Progenitor cell of endocrine pancreas (in vitro differentiated cells): ENCODE data around the gene SRRD. TPM values are rescaled to one million over a fixed set of nuclear protein-coding genes. Genes with fewer than 3 reads are reported as not detected.

ENCODE experiments used
- DNase-seq: peaks from one replicate; pipeline ENCODE4 v3.0.0; 2021; ENCODE audit warnings: low spot score; ENCODE audit not compliant: unreplicated experiment
- H3K27ac Mint-ChIP-seq: 2 replicates; pipeline ENCODE4 v1.8.0; 2021; ENCODE audit warnings: mild to moderate bottlenecking, moderate library complexity, mixed read lengths
- H3K27me3 Mint-ChIP-seq: 2 replicates; pipeline ENCODE4 v1.8.0; 2021; ENCODE audit warnings: mixed read lengths
- H3K36me3 Mint-ChIP-seq: 2 replicates; pipeline ENCODE4 v1.8.0; 2022; ENCODE audit warnings: mixed read lengths; ENCODE audit not compliant: insufficient read depth
- H3K4me1 Mint-ChIP-seq: 2 replicates; pipeline ENCODE4 v1.8.0; 2021; ENCODE audit warnings: low read depth, mixed read lengths
- H3K4me3 Mint-ChIP-seq: 2 replicates; pipeline ENCODE4 v1.8.0; 2021; ENCODE audit warnings: low read depth, mild to moderate bottlenecking, moderate library complexity, mixed read lengths
- H3K9me3 Mint-ChIP-seq: 2 replicates; pipeline ENCODE4 v1.8.0; 2021; ENCODE audit warnings: low read depth, mixed read lengths
- CTCF ChIP-seq: fragments of 200-600 bp; sonication (generic); IDR thresholded peaks from one replicate; pipeline ENCODE4 v1.5.0; 2021; ENCODE audit warnings: antibody characterized with exemption, mild to moderate bottlenecking; ENCODE audit not compliant: unreplicated experiment
- total RNA-seq: library from RNA; stranded (reverse); gene quantifications from 2 replicates; pipeline ENCODE4 v1.2.1, GENCODE V29; 2021

The SRRD gene
- total RNA-seq, 1 donor from 2014 or later = 23.2 TPM

- Mint-ChIP-seq H3K4me1 (no peaks in the 10 kb centered on the region), H3K9me3 (no peaks in the 10 kb centered on the region), H3K4me3 (no peak overlapping the region), H3K36me3 (peaks cover 2% of the 10 kb centered on the region), H3K27ac (peak overlapping the region; percentile 78), H3K27me3 (no peaks in the 10 kb centered on the region)
- DNase-seq = no peak
- no peak for TF ChIP-seq CTCF
Measured at GRCh38 chr22:26534874-26535602, 51.4 kb downstream of the SRRD start.

GRCh38 chr22:26535603-26535908 lies 51.9 kb downstream of the SRRD start:
- Mint-ChIP-seq H3K27ac (no peak overlapping the region), H3K27me3 (no peaks in the 10 kb centered on the region), H3K36me3 (peaks cover 2% of the 10 kb centered on the region), H3K4me1 (no peaks in the 10 kb centered on the region), H3K9me3 (no peaks in the 10 kb centered on the region), H3K4me3 (no peak overlapping the region)
- TF ChIP-seq CTCF = no peak
- DNase-seq = no peak

GRCh38 chr22:26536056-26536761 lies 52.5 kb downstream of the SRRD start:
- DNase-seq = no peak
- H3K9me3 Mint-ChIP-seq = no peaks in the 10 kb centered on the region
- H3K36me3 Mint-ChIP-seq = peaks cover 2% of the 10 kb centered on the region
- no peak for TF ChIP-seq CTCF
- H3K27ac Mint-ChIP-seq = no peak overlapping the region
- no peak overlapping the region for H3K4me3 Mint-ChIP-seq
- H3K4me1 Mint-ChIP-seq = no peaks in the 10 kb centered on the region
- H3K27me3 Mint-ChIP-seq = no peaks in the 10 kb centered on the region

GRCh38 chr22:26536762-26537134 lies 53.1 kb downstream of the SRRD start:
- no peak overlapping the region for H3K4me3 Mint-ChIP-seq
- no peak for DNase-seq
- H3K9me3 Mint-ChIP-seq = no peaks in the 10 kb centered on the region
- H3K36me3 Mint-ChIP-seq = peaks cover 2% of the 10 kb centered on the region
- no peaks in the 10 kb centered on the region for H3K4me1 Mint-ChIP-seq
- H3K27me3 Mint-ChIP-seq = no peaks in the 10 kb centered on the region
- H3K27ac Mint-ChIP-seq = no peak overlapping the region
- no peak for TF ChIP-seq CTCF

GRCh38 chr22:26540119-26540518 lies 56.4 kb downstream of the SRRD start:
- no peak for TF ChIP-seq CTCF
- DNase-seq = no peak
- Mint-ChIP-seq H3K4me1 (no peaks in the 10 kb centered on the region), H3K27ac (no peak overlapping the region), H3K27me3 (no peaks in the 10 kb centered on the region), H3K36me3 (peaks cover 2% of the 10 kb centered on the region), H3K9me3 (no peaks in the 10 kb centered on the region), H3K4me3 (no peak overlapping the region)
